HT-29 (cell line): ENCODE results near the gene TMEM139. TPM values are rescaled to one million over a fixed set of nuclear protein-coding genes. Genes with fewer than 3 reads are reported as not detected.
"Not testable (repeated sequence)": the region's sequence is repeated elsewhere in the genome, so short reads cannot be mapped to it uniquely, and the experiment has no call there.

ENCODE experiments used
- DNase-seq: peaks from one replicate; pipeline ENCODE4 v3.0.0-alpha.2; 2015; ENCODE audit warnings: low spot score
- total RNA-seq: library from RNA; depleted of rRNA; stranded (reverse); fragments of >200 nt; shearing (Covaris generic); gene quantifications from 2 replicates; pipeline ENCODE4 v1.2.3, GENCODE V29; 2014

Gene TMEM139
- total RNA-seq, 1 experiment from 2014 or later: 79.7 TPM

- DNase-seq: peak; percentile 23
Measured at GRCh38 chr7:143258831-143259230, 25.9 kb upstream of the TMEM139 start.

GRCh38 chr7:143259765-143260164 is 25.0 kb upstream of the TMEM139 start:
- peak; percentile 83 for DNase-seq

- DNase-seq: no peak
Measured at GRCh38 chr7:143261901-143262300, 22.9 kb upstream of the TMEM139 start.

GRCh38 chr7:143263266-143264195 is 21.2 kb upstream of the TMEM139 start, which contains the start of gene GSTK1:
Gene GSTK1 (plus strand): TSS chr7:143263441. CDS start chr7:143263514, 73 bp downstream.
- DNase-seq: peak; percentile 83

- DNase-seq: not testable (repeated sequence)
Measured at GRCh38 chr7:143264196-143264568, 20.6 kb upstream of the TMEM139 start.

- DNase-seq: no peak
Measured at GRCh38 chr7:143265017-143265693, 19.6 kb upstream of the TMEM139 start.

- no peak for DNase-seq
Measured at GRCh38 chr7:143269251-143269650, 15.5 kb upstream of the TMEM139 start.

- no peak for DNase-seq
Measured at GRCh38 chr7:143271240-143271639, 13.5 kb upstream of the TMEM139 start.

GRCh38 chr7:143272871-143273270 is 11.9 kb upstream of the TMEM139 start:
- DNase-seq: no peak

GRCh38 chr7:143279186-143280098 is 5.3 kb upstream of the TMEM139 start:
- peak; percentile 87 for DNase-seq

GRCh38 chr7:143280160-143280559 is 4.6 kb upstream of the TMEM139 start:
- DNase-seq: no peak

- no peak for DNase-seq
Measured at GRCh38 chr7:143280566-143280965, 4.2 kb upstream of the TMEM139 start.

GRCh38 chr7:143281529-143281928 is 3.2 kb upstream of the TMEM139 start:
- DNase-seq: no peak

- no peak for DNase-seq
Measured at GRCh38 chr7:143282124-143282523, 2.6 kb upstream of the TMEM139 start.

- DNase-seq: no peak
Measured at GRCh38 chr7:143283381-143283780, 1.4 kb upstream of the TMEM139 start.

GRCh38 chr7:143285470-143285778 is 666 bp downstream of the TMEM139 start:
- DNase-seq: peak; percentile 92

- DNase-seq: no peak
Measured at GRCh38 chr7:143285806-143286521, 1.2 kb downstream of the TMEM139 start.

GRCh38 chr7:143286522-143286890 is 1.7 kb downstream of the TMEM139 start:
- no peak for DNase-seq

- no peak for DNase-seq
Measured at GRCh38 chr7:143287339-143287934, 2.7 kb downstream of the TMEM139 start.

GRCh38 chr7:143287935-143288826 is 3.4 kb downstream of the TMEM139 start, which contains the start of gene CASP2:
Gene CASP2 (plus strand): TSS chr7:143288351. CDS start chr7:143288456, 105 bp downstream.
- peak; percentile 100 for DNase-seq
